BLaER1 treated with 17β-estradiol and CSF1 and Interleukin-3, amounts not matched to agents 10 nM and 100 nM (cell line): ENCODE results near the gene DHFR.
"Not testable (repeated sequence)": the region's sequence is repeated elsewhere in the genome, so short reads cannot be mapped to it uniquely, and the experiment has no call there.

Experiments
- H3K27ac ChIP-seq, 11 experiments: shearing (Covaris generic); formaldehyde crosslinking; 2 replicates each; pipeline ENCODE4 v1.8.1; 2022
- H3K27me3 ChIP-seq, 11 experiments: shearing (Covaris generic); formaldehyde crosslinking; 2 replicates each; pipeline ENCODE4 v1.8.1; 2022
- H3K36me3 ChIP-seq, 11 experiments: shearing (Covaris generic); formaldehyde crosslinking; 2 replicates each; pipeline ENCODE4 v1.8.1; 2022
- H3K4me1 ChIP-seq, 10 experiments: shearing (Covaris generic); formaldehyde crosslinking; 2 replicates each; pipeline ENCODE4 v1.8.1; 2022
- H3K4me2 ChIP-seq, 11 experiments: shearing (Covaris generic); formaldehyde crosslinking; 2 replicates each; pipeline ENCODE4 v1.8.1; 2022
- H3K4me3 ChIP-seq, 10 experiments: shearing (Covaris generic); formaldehyde crosslinking; 2 replicates each; pipeline ENCODE4 v1.8.1; 2022
- H3K9ac ChIP-seq, 11 experiments: shearing (Covaris generic); formaldehyde crosslinking; 2 replicates each; pipeline ENCODE4 v1.8.1; 2022
- H3K9me3 ChIP-seq, 11 experiments: shearing (Covaris generic); formaldehyde crosslinking; replicated peaks in 1 of 11; 2 replicates each; pipeline ENCODE4 v1.8.1; 2022
- H4K20me1 ChIP-seq, 11 experiments: shearing (Covaris generic); formaldehyde crosslinking; 2 replicates each; pipeline ENCODE4 v1.8.1; 2022
- Cebpa-rat ChIP-seq, 11 experiments: shearing (Covaris generic); IDR thresholded peaks; 2 replicates each; pipeline ENCODE4 v1.8.1; 2022

DHFR gene

DNA sequence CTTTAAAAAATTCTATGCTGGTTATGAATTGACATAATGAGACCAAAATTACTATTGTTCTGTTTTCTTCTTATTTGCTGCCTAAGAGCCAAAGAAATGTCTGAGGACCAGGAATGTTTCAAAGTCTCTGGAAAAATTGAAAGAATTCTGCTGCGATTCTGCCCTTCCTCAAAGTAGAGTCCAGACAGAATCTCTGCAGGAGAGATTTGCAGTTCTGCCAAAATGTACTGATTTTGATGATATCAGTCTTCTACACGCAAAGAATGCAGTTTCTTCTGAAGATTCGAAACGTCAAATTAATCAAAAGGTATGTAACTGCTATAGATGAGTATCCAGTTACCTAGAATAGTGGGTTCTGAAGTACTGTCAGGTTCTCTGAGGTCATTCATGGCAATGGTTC, 10.3 kb upstream of the DHFR start:
- no peak overlapping the region for H3K9ac ChIP-seq
- no peak overlapping the region for H3K4me3 ChIP-seq
- H3K4me1 ChIP-seq, result peaks cover 14 to 27% (median 24%) of the 10 kb centered on the region in 10 experiments
- H3K36me3 ChIP-seq, result peaks cover 64 to 86% (median 74%) of the 10 kb centered on the region in 11 experiments
- TF ChIP-seq Cebpa-rat (IDR thresholded peaks at IDR 0.05), result no peak
- H3K27me3 ChIP-seq, result no peaks in the 10 kb centered on the region
- no peak overlapping the region for H3K4me2 ChIP-seq
- no peak overlapping the region for H3K27ac ChIP-seq
- peaks cover 0 to 11% (median 6%) of the 10 kb centered on the region in 11 experiments; a peak in 8 of 22 replicates for H4K20me1 ChIP-seq
- H3K9me3 ChIP-seq, result peaks cover 0 to 14% (median 4%) of the 10 kb centered on the region in 11 experiments; a peak in 11 of 22 replicates

DNA sequence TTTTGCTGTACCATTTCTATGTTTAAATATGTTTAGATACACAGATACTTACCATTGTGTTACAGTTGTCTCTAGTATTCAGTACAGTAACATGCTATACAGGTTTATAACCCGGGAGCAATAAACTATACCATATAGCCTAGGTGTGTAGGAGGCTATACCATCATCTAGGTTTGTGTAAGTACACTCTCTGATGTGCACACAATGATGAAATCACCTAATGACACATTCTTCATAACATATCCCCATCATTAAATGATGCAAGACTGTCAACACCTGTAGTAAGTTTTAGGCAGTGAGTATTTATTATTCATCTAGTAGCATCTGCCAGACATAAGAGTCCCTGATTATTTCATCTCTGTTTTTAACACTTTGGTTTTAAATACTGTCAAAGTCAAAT, 7.3 kb upstream of the DHFR start:
- Histone ChIP-seq H3K27ac (no peak overlapping the region), H3K27me3 (no peaks in the 10 kb centered on the region), H3K36me3 (peaks cover 94 to 100% (median 95%) of the 10 kb centered on the region in 11 experiments), H4K20me1 (no peaks in the 10 kb centered on the region), H3K4me2 (no peak overlapping the region), H3K4me1 (no peaks in the 10 kb centered on the region), H3K9ac (no peak overlapping the region), H3K4me3 (no peak overlapping the region), H3K9me3 (peaks cover 0 to 21% (median 12%) of the 10 kb centered on the region in 11 experiments; a peak in 11 of 22 replicates)
- TF ChIP-seq Cebpa-rat (IDR thresholded peaks at IDR 0.05), result no peak

DNA sequence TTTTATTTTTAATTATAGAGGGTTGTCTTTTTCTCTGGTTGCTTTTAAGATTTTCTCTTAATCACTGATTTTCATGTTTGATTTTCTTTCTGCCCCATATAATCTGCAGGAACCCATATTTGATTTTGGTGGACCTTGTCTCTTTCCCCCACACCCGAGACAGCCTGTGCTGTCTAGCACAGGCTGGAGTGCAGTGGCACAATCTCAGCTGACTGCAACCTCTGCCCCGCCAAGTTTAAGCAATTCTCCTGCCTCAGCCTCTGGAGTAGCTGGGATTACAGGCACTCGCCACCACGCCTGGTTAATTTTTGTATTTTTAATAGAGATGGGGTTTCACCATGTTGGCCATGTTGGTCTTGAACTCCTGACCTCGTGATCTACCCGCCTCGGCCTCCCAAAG, 5.9 kb upstream of the DHFR start:
- H3K27me3 ChIP-seq, H3K4me2 ChIP-seq, H3K27ac ChIP-seq, H3K9ac ChIP-seq, H4K20me1 ChIP-seq, H3K4me3 ChIP-seq: not testable (repeated sequence)
- Histone ChIP-seq H3K4me1 (peaks cover 7 to 10% (median 10%) of the 10 kb centered on the region in 10 experiments), H3K36me3 (peaks cover 85 to 97% (median 93%) of the 10 kb centered on the region in 11 experiments), H3K9me3 (peaks cover 0 to 21% (median 12%) of the 10 kb centered on the region in 11 experiments; a peak in 11 of 22 replicates)

GRCh38 chr5:80659106-80659505, 4.3 kb upstream of the DHFR start:
- peaks cover 12 to 16% (median 14%) of the 10 kb centered on the region in 10 experiments for H3K4me1 ChIP-seq
- no peak overlapping the region for H3K4me3 ChIP-seq
- no peak overlapping the region for H3K9ac ChIP-seq
- H3K36me3 ChIP-seq, result peaks cover 69 to 82% (median 77%) of the 10 kb centered on the region in 11 experiments
- H3K27ac ChIP-seq, result no peak overlapping the region
- H3K4me2 ChIP-seq, result no peak overlapping the region
- H3K9me3 ChIP-seq, result peaks cover 0 to 21% (median 12%) of the 10 kb centered on the region in 11 experiments; a peak in 11 of 22 replicates
- H3K27me3 ChIP-seq, result no peaks in the 10 kb centered on the region
- TF ChIP-seq Cebpa-rat (IDR thresholded peaks at IDR 0.05), result no peak
- H4K20me1 ChIP-seq, result peaks cover 1 to 2% (median 2%) of the 10 kb centered on the region in 11 experiments; a peak in 16 of 22 replicates

DNA sequence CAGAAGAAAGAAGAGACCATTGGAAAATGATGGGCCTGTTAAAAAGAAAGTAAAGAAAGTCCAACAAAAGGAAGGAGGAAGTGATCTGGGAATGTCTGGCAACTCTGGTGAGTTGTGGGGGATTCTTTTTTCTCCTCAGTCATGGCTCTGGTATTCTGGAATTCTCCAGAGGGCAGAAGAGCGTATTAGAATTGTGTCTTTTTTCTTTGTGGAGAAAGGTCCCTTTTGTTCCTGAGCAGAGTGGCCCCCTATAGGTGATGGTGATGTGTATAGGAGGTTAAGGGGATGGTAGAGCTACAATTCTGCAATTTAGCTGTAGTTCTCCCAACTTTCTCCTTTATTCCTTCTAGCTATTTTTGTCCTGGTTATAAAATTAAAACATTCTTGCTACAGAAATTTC, 1.6 kb upstream of the DHFR start:
- Histone ChIP-seq H3K4me3 (no peak overlapping the region), H3K4me2 (peak overlapping the region; percentile 78 to 99 (median 92); a peak in 19 of 22 replicates), H3K27me3 (no peaks in the 10 kb centered on the region), H3K9me3 (peaks cover 0 to 18% (median 12%) of the 10 kb centered on the region in 11 experiments; a peak in 10 of 22 replicates), H3K9ac (0 out of 22 replicates have a peak overlapping the region, but pooled peaks of 1 of the 11 experiments have one; percentile 95), H3K36me3 (peaks cover 45 to 60% (median 52%) of the 10 kb centered on the region in 11 experiments), H3K4me1 (peaks cover 15 to 32% (median 27%) of the 10 kb centered on the region in 10 experiments), H4K20me1 (peaks cover 9 to 15% (median 12%) of the 10 kb centered on the region in 11 experiments; a peak in 16 of 22 replicates), H3K27ac (no peak overlapping the region; a peak in 1 of 22 replicates)
- TF ChIP-seq Cebpa-rat (IDR thresholded peaks at IDR 0.05), result no peak

DNA sequence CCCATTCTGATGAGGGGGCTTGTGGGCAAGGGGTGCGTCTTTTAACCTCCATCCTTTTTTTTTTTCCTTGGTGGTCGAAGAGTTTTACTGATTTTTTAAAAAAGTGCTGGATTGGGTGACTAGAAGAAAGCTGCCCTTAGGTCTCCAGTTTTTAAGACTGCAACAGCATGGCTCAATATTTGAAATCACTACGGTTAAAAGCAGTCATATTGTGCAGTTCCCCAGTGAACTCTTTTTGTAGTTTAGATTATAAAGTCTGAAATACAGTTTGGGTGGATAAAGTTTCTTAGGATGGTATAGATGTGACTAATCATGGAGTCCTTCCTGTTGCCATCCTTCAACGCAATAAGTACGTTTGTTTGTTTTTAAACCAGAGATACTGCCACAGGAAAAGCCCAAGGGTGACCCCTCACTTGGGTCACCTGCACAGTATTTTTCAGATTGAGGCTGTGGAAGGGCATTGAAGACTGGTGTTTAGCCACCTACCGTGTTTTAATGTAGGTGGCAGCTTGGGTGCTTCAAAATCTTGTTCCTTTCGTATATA, 520 bp upstream of the DHFR start:
- peaks cover 9 to 15% (median 12%) of the 10 kb centered on the region in 11 experiments; a peak in 16 of 22 replicates for H4K20me1 ChIP-seq
- peak overlapping the region; percentile 64 to 95 (median 90) for H3K9ac ChIP-seq
- H3K4me3 ChIP-seq, result peak overlapping the region; percentile 65 to 88 (median 76)
- H3K4me1 ChIP-seq, result peaks cover 15 to 32% (median 27%) of the 10 kb centered on the region in 10 experiments
- no peak for TF ChIP-seq Cebpa-rat (IDR thresholded peaks at IDR 0.05)
- peak overlapping the region; percentile 78 to 99 (median 92) for H3K4me2 ChIP-seq
- H3K27me3 ChIP-seq, result no peaks in the 10 kb centered on the region
- peak overlapping the region; percentile 11 to 96 (median 90); a peak in 21 of 22 replicates for H3K27ac ChIP-seq
- peaks cover 0 to 14% (median 11%) of the 10 kb centered on the region in 11 experiments; a peak in 10 of 22 replicates for H3K9me3 ChIP-seq
- peaks cover 34 to 51% (median 41%) of the 10 kb centered on the region in 11 experiments for H3K36me3 ChIP-seq

- Histone ChIP-seq H3K27ac (peak overlapping the region in 10 of 11 experiments; percentile 26 to 96 (median 90); a peak in 19 of 22 replicates), H3K4me1 (peaks cover 17 to 32% (median 27%) of the 10 kb centered on the region in 10 experiments), H3K9ac (peak overlapping the region; percentile 75 to 95 (median 90)), H3K36me3 (peaks cover 21 to 38% (median 28%) of the 10 kb centered on the region in 11 experiments), H3K27me3 (no peaks in the 10 kb centered on the region), H3K4me2 (peak overlapping the region in 6 of 11 experiments; percentile 85 to 95 (median 90); a peak in 18 of 22 replicates), H3K4me3 (peak overlapping the region; percentile 65 to 88 (median 76)), H4K20me1 (peaks cover 9 to 15% (median 12%) of the 10 kb centered on the region in 11 experiments; a peak in 16 of 22 replicates), H3K9me3 (peaks cover 0 to 1% (median 0%) of the 10 kb centered on the region in 11 experiments; a peak in 1 of 22 replicates)
- no peak for TF ChIP-seq Cebpa-rat (IDR thresholded peaks at IDR 0.05)
Observed at GRCh38 chr5:80654054-80654390, 761 bp downstream of the DHFR start.

GRCh38 chr5:80653502-80653901, 1.3 kb downstream of the DHFR start:
- Histone ChIP-seq H4K20me1 (peaks cover 9 to 15% (median 12%) of the 10 kb centered on the region in 11 experiments; a peak in 16 of 22 replicates), H3K27me3 (no peaks in the 10 kb centered on the region), H3K4me1 (peaks cover 22 to 37% (median 29%) of the 10 kb centered on the region in 10 experiments), H3K9me3 (peaks cover 0 to 5% (median 0%) of the 10 kb centered on the region in 11 experiments; a peak in 6 of 22 replicates), H3K4me3 (peak overlapping the region; percentile 65 to 88 (median 76)), H3K9ac (peak overlapping the region; percentile 75 to 95 (median 90)), H3K36me3 (peaks cover 16 to 33% (median 24%) of the 10 kb centered on the region in 11 experiments), H3K27ac (peak overlapping the region in 10 of 11 experiments; percentile 26 to 96 (median 90); a peak in 18 of 22 replicates), H3K4me2 (peak overlapping the region in 6 of 11 experiments; percentile 85 to 95 (median 90); a peak in 18 of 22 replicates)
- no peak for TF ChIP-seq Cebpa-rat (IDR thresholded peaks at IDR 0.05)

GRCh38 chr5:80646926-80647325, 7.9 kb downstream of the DHFR start:
- H3K27me3 ChIP-seq, result no peaks in the 10 kb centered on the region
- H3K9me3 ChIP-seq, result peaks cover 0 to 26% (median 14%) of the 10 kb centered on the region in 11 experiments; a peak in 14 of 22 replicates
- no peak overlapping the region for H3K27ac ChIP-seq
- H3K4me2 ChIP-seq, result no peak overlapping the region
- H3K9ac ChIP-seq, result no peak overlapping the region
- no peak for TF ChIP-seq Cebpa-rat (IDR thresholded peaks at IDR 0.05)
- no peak overlapping the region for H3K4me3 ChIP-seq
- H3K36me3 ChIP-seq, result peaks cover 0 to 69% (median 0%) of the 10 kb centered on the region in 11 experiments; a peak in 14 of 22 replicates
- peaks cover 0 to 7% (median 0%) of the 10 kb centered on the region in 11 experiments; a peak in 4 of 22 replicates for H4K20me1 ChIP-seq
- H3K4me1 ChIP-seq, result peaks cover 0 to 16% (median 4%) of the 10 kb centered on the region in 10 experiments; a peak in 9 of 20 replicates
